Erythroblast (primary cell): Measurements from ENCODE around the gene NSUN3.

ENCODE experiments used
- GATA1 ChIP-seq: IDR thresholded peaks from 2 replicates; pipeline ENCODE4 v1.6.1; 2011; ENCODE audit warnings: low read depth, mild to moderate bottlenecking, control low read depth, low read length, moderate library complexity
- POLR2A ChIP-seq: IDR thresholded peaks from 2 replicates; pipeline ENCODE4 v1.6.1; 2011; ENCODE audit warnings: mild to moderate bottlenecking, low read length

- TF ChIP-seq POLR2A (no peak), GATA1 (no peak)
These were observed 93.8 kb downstream of the NSUN3 start for GRCh38 chr3:94156626-94157025.
